HG03378 (cell line): ENCODE data around the gene NR1H3.
"Not testable (repeated sequence)": the region's sequence is repeated elsewhere in the genome, so short reads cannot be mapped to it uniquely, and the experiment has no call there.

Experiments
- ATAC-seq: cut with Tn5 transposase; IDR thresholded peaks from one replicate; pipeline ENCODE4 v1.9.1; 2021; ENCODE audit warnings: mild to moderate bottlenecking, moderate library complexity; ENCODE audit not compliant: unreplicated experiment

NR1H3 gene

GRCh38 chr11:47257517-47258316 is at the start of gene NR1H3:
Gene NR1H3 (plus strand): TSS chr11:47257996. CDS start chr11:47259217, 1,221 bp downstream.
- ATAC-seq = no peak

GRCh38 chr11:47208008-47208552 is 49.7 kb upstream of the NR1H3 start:
- ATAC-seq = not testable (repeated sequence)

GRCh38 chr11:47208628-47209027 is 49.2 kb upstream of the NR1H3 start:
- ATAC-seq = no peak

GRCh38 chr11:47212938-47213337 is 44.9 kb upstream of the NR1H3 start:
- ATAC-seq = no peak

GRCh38 chr11:47213950-47214565 is 43.7 kb upstream of the NR1H3 start:
- peak; percentile 64 for ATAC-seq

- ATAC-seq = no peak
Observed at GRCh38 chr11:47215366-47215910, 42.4 kb upstream of the NR1H3 start.

- ATAC-seq = peak; percentile 41
Observed at GRCh38 chr11:47216121-47216798, 41.5 kb upstream of the NR1H3 start.

GRCh38 chr11:47220401-47220821 is 37.4 kb upstream of the NR1H3 start:
- no peak for ATAC-seq

GRCh38 chr11:47222696-47223095 is 35.1 kb upstream of the NR1H3 start:
- ATAC-seq = no peak

- ATAC-seq = peak; percentile 91
Observed at GRCh38 chr11:47225552-47226400, 32.0 kb upstream of the NR1H3 start.

- no peak for ATAC-seq
Observed at GRCh38 chr11:47229161-47229560, 28.6 kb upstream of the NR1H3 start.

GRCh38 chr11:47233051-47233450 is 24.7 kb upstream of the NR1H3 start:
- ATAC-seq = no peak

- no peak for ATAC-seq
Observed at GRCh38 chr11:47233989-47234668, 23.7 kb upstream of the NR1H3 start.

GRCh38 chr11:47234669-47235100 is 23.1 kb upstream of the NR1H3 start:
- ATAC-seq = no peak

- ATAC-seq = no peak
Observed at GRCh38 chr11:47235163-47235562, 22.6 kb upstream of the NR1H3 start.

GRCh38 chr11:47236482-47236881 is 21.3 kb upstream of the NR1H3 start:
- ATAC-seq = no peak

- no peak for ATAC-seq
Observed at GRCh38 chr11:47239852-47240251, 17.9 kb upstream of the NR1H3 start.

- no peak for ATAC-seq
Observed at GRCh38 chr11:47241841-47242301, 15.9 kb upstream of the NR1H3 start.

- no peak for ATAC-seq
Observed at GRCh38 chr11:47242596-47243192, 15.1 kb upstream of the NR1H3 start.
